Mononuclear cell (primary cell): ENCODE data around the gene ATR. TPM values are rescaled to one million over a fixed set of nuclear protein-coding genes. Genes with fewer than 3 reads are reported as not detected.
"Not testable (repeated sequence)": the region's sequence is repeated elsewhere in the genome, so short reads cannot be mapped to it uniquely, and the experiment has no call there.

Experiments used
- H3K27me3 ChIP-seq: 2 replicates; pipeline ENCODE4 v1.6.0; 2011; ENCODE audit warnings: low read length, control low read depth; ENCODE audit not compliant: insufficient read depth
- H3K4me1 ChIP-seq: 2 replicates; pipeline ENCODE4 v1.5.1; 2011; ENCODE audit warnings: mild to moderate bottlenecking, low read length, control low read depth; ENCODE audit not compliant: insufficient read depth
- H3K4me3 ChIP-seq: 2 replicates; pipeline ENCODE4 v1.5.1; 2011; ENCODE audit warnings: mild to moderate bottlenecking, low read length, moderate library complexity
- H3K9me3 ChIP-seq: 2 replicates; pipeline ENCODE4 v1.5.1; 2011; ENCODE audit warnings: low read depth, mild to moderate bottlenecking, control low read depth, low read length
- total RNA-seq: library from RNA; depleted of rRNA; stranded (reverse); fragments of >200 nt; gene quantifications from one replicate; pipeline ENCODE4 v1.2.3, GENCODE V29; 2012

Gene ATR
- total RNA-seq, 1 donor: 44.2 TPM

GRCh38 chr3:142574223-142574622, 4.3 kb downstream of the ATR start:
- H3K4me1 ChIP-seq: peaks cover 40% of the 10 kb centered on the region
- not testable (repeated sequence) for H3K9me3 ChIP-seq, H3K27me3 ChIP-seq, H3K4me3 ChIP-seq

GRCh38 chr3:142569422-142569821, 9.1 kb downstream of the ATR start:
- H3K4me1 ChIP-seq, H3K9me3 ChIP-seq, H3K4me3 ChIP-seq, H3K27me3 ChIP-seq: not testable (repeated sequence)

GRCh38 chr3:142568393-142569017, 10.0 kb downstream of the ATR start:
- Histone ChIP-seq H3K4me3 (no peak overlapping the region), H3K4me1 (no peaks in the 10 kb centered on the region), H3K9me3 (no peaks in the 10 kb centered on the region), H3K27me3 (no peaks in the 10 kb centered on the region)

- Histone ChIP-seq H3K4me3 (no peak overlapping the region), H3K4me1 (no peaks in the 10 kb centered on the region), H3K27me3 (no peaks in the 10 kb centered on the region), H3K9me3 (no peaks in the 10 kb centered on the region)
These were observed 12.4 kb downstream of the ATR start for GRCh38 chr3:142566096-142566495.

- H3K9me3 ChIP-seq: no peaks in the 10 kb centered on the region
- no peaks in the 10 kb centered on the region for H3K27me3 ChIP-seq
- H3K4me1 ChIP-seq: no peaks in the 10 kb centered on the region
- H3K4me3 ChIP-seq: no peak overlapping the region
These were observed 15.0 kb downstream of the ATR start for GRCh38 chr3:142563496-142563997.

- no peaks in the 10 kb centered on the region for H3K27me3 ChIP-seq
- H3K9me3 ChIP-seq: no peaks in the 10 kb centered on the region
- no peaks in the 10 kb centered on the region for H3K4me1 ChIP-seq
- no peak overlapping the region for H3K4me3 ChIP-seq
These were observed 18.4 kb downstream of the ATR start for GRCh38 chr3:142560118-142560517.

- H3K27me3 ChIP-seq: no peaks in the 10 kb centered on the region
- no peak overlapping the region for H3K4me3 ChIP-seq
- H3K4me1 ChIP-seq: no peaks in the 10 kb centered on the region
- H3K9me3 ChIP-seq: no peaks in the 10 kb centered on the region
These were observed 24.8 kb downstream of the ATR start for GRCh38 chr3:142553741-142554140.

- not testable (repeated sequence) for H3K4me3 ChIP-seq, H3K9me3 ChIP-seq, H3K27me3 ChIP-seq
These were observed 26.0 kb downstream of the ATR start for GRCh38 chr3:142552579-142552978.

GRCh38 chr3:142549986-142550385, 28.5 kb downstream of the ATR start:
- no peak overlapping the region for H3K4me3 ChIP-seq
- H3K9me3 ChIP-seq: no peaks in the 10 kb centered on the region
- H3K27me3 ChIP-seq: no peaks in the 10 kb centered on the region
- H3K4me1 ChIP-seq: no peaks in the 10 kb centered on the region

More at GRCh38 chr3:142552579-142552978, 26.0 kb downstream of the ATR start:
- not testable (repeated sequence) for H3K4me1 ChIP-seq

- Histone ChIP-seq H3K4me3 (no peak overlapping the region), H3K4me1 (no peaks in the 10 kb centered on the region), H3K27me3 (no peaks in the 10 kb centered on the region), H3K9me3 (no peaks in the 10 kb centered on the region)
These were observed 35.2 kb downstream of the ATR start for GRCh38 chr3:142543307-142543706.

GRCh38 chr3:142542054-142542453, 36.5 kb downstream of the ATR start:
- Histone ChIP-seq H3K27me3 (no peaks in the 10 kb centered on the region), H3K4me1 (no peaks in the 10 kb centered on the region), H3K4me3 (no peak overlapping the region), H3K9me3 (no peaks in the 10 kb centered on the region)

GRCh38 chr3:142536519-142536918, 42.0 kb downstream of the ATR start:
- Histone ChIP-seq H3K27me3 (no peaks in the 10 kb centered on the region), H3K4me3 (no peak overlapping the region), H3K9me3 (no peaks in the 10 kb centered on the region)

GRCh38 chr3:142534543-142534942, 44.0 kb downstream of the ATR start:
- H3K9me3 ChIP-seq: no peaks in the 10 kb centered on the region
- H3K4me1 ChIP-seq: peaks cover 7% of the 10 kb centered on the region
- no peak overlapping the region for H3K4me3 ChIP-seq
- H3K27me3 ChIP-seq: no peaks in the 10 kb centered on the region

More at GRCh38 chr3:142536519-142536918, 42.0 kb downstream of the ATR start:
- no peaks in the 10 kb centered on the region for H3K4me1 ChIP-seq

- Histone ChIP-seq H3K27me3 (no peaks in the 10 kb centered on the region), H3K4me1 (peaks cover 7% of the 10 kb centered on the region), H3K4me3 (no peak overlapping the region), H3K9me3 (no peaks in the 10 kb centered on the region)
These were observed 48.2 kb downstream of the ATR start for GRCh38 chr3:142530296-142530695.

- Histone ChIP-seq H3K9me3 (no peaks in the 10 kb centered on the region), H3K4me3 (no peak overlapping the region), H3K4me1 (no peaks in the 10 kb centered on the region), H3K27me3 (no peaks in the 10 kb centered on the region)
These were observed 54.5 kb downstream of the ATR start for GRCh38 chr3:142523921-142524566.

- Histone ChIP-seq H3K4me3 (no peak overlapping the region), H3K9me3 (no peaks in the 10 kb centered on the region), H3K27me3 (no peaks in the 10 kb centered on the region), H3K4me1 (peaks cover 5% of the 10 kb centered on the region)
These were observed 69.5 kb downstream of the ATR start for GRCh38 chr3:142509079-142509478.
